Psoas muscle (tissue), 8 donors: ENCODE results near the gene ITPK1. TPM values are rescaled to one million over a fixed set of nuclear protein-coding genes. Genes with fewer than 3 reads are reported as not detected.

ENCODE experiments used
- ATAC-seq, 4 donors: fragments of 200-7000 bp; cut with Tn5 transposase; one replicate each; pipeline ENCODE4 v1.9.1; 2020; ENCODE audit warnings: moderate library complexity in 3 of 4, mild to moderate bottlenecking in 2 of 4
- DNase-seq, 2 donors: peaks; one replicate each; pipeline ENCODE4 v3.0.0-alpha.2; 2020
- H3K27ac ChIP-seq: fragments of 200-600 bp; one replicate; pipeline ENCODE4 v1.8.0; 2022
- H3K27me3 ChIP-seq, 3 donors: fragments of 200-600 bp in 1 of 3; one replicate each; pipeline versions ENCODE4 v1.6.1 to v1.8.0; 2013 to 2022; ENCODE audit warnings: low read length in 2 of 3, mild to moderate bottlenecking in 2 of 3, moderate library complexity in 1 of 3; ENCODE audit not compliant: insufficient read depth in 3 of 3
- H3K36me3 ChIP-seq, 2 donors: fragments of 200-600 bp in 1 of 2; one replicate each; pipeline versions ENCODE4 v1.6.1 to v1.8.0; 2013 to 2022; ENCODE audit warnings: low read depth in 1 of 2, mild to moderate bottlenecking in 1 of 2, moderate library complexity in 1 of 2; ENCODE audit not compliant: insufficient read depth in 1 of 2
- H3K4me1 ChIP-seq: fragments of 200-600 bp; one replicate; pipeline ENCODE4 v1.8.0; 2022
- H3K4me3 ChIP-seq: fragments of 200-600 bp; one replicate; pipeline ENCODE4 v1.8.0; 2022; ENCODE audit warnings: mild to moderate bottlenecking
- H3K9me3 ChIP-seq: fragments of 200-600 bp; one replicate; pipeline ENCODE4 v1.8.0; 2022
- CTCF ChIP-seq: fragments of 200-600 bp; IDR thresholded peaks from one replicate; pipeline ENCODE4 v1.8.0; 2022; ENCODE audit warnings: antibody characterized with exemption
- WGBS, 3 donors: extraction: QIAGEN DNeasy Blood & Tissue Kit; methylation state at CpG; one replicate each; pipeline versions ENCODE4 v1.1.6 to v1.1.7; 2013; 5-methylcytosine and 5-hydroxymethylcytosine counted together
- intact Hi-C, 2 donors: fragments of 100-400 bp; cut with DNase I; formaldehyde crosslinking; loops; one replicate each; pipeline versions ENCODE4 v1.11.0 to v1.14.2; 2022
- polyA plus RNA-seq, 3 donors: library from polyadenylated mRNA; stranded (reverse); fragments of 200-250 nt; gene quantifications; one replicate each; pipeline ENCODE4 v1.2.3, GENCODE V29; 2013
- total RNA-seq, 4 donors: library from RNA; stranded (reverse); fragmentation: NEBNext Ultra II Directional in 2 of 4; extraction: Animal tissue kit (Norgen Biotek cat#: 25700) in 2 of 4; gene quantifications; one replicate each; pipeline versions ENCODE4 v1.2.1 to v1.2.4, GENCODE V29; 2021 to 2023
- donor health status: healthy with polysubstance abuse.
- donor health status: DM: no; HTN: no; CAD: no; lungs with moderate emphysema.
- donor health status: Bipolar disorder and iron deficiency.
- donor health status: healthy.
- donor health status: DM: yes; HTN: yes; CAD: no.
- donor health status: DM: no; HTN: no; CAD: no.
- donor health status: DM: no; HTN: no; CAD: no.
- donor health status: DM: yes; HTN: yes; CAD: no.

Gene ITPK1
- total and polyA plus RNA-seq, 7 donors, result 30.0 to 61.1 (median 42.7) TPM

GRCh38 chr14:93073910-93074769, 41.6 kb downstream of the ITPK1 start:
- TF ChIP-seq CTCF, result no peak
- Histone ChIP-seq H3K27me3 (no peaks in the 10 kb centered on the region), H3K4me1 (no peaks in the 10 kb centered on the region), H3K27ac (peak overlapping the region; percentile 41), H3K4me3 (no peak overlapping the region), H3K36me3 (no peaks in the 10 kb centered on the region), H3K9me3 (no peaks in the 10 kb centered on the region)
- peak in 1 of 2 donors; percentile 41 for DNase-seq
- 63 to 65% (median 65%) methylated on average over 19 of the region's 19 CpGs for WGBS, 3 donors
- intact Hi-C loops, result no loop called here
- peak; percentile 7 to 70 (median 56) for ATAC-seq

GRCh38 chr14:93073358-93073707, 42.4 kb downstream of the ITPK1 start:
- DNase-seq (no peak), ATAC-seq (no peak)
- Histone ChIP-seq H3K4me3 (no peak overlapping the region), H3K9me3 (no peaks in the 10 kb centered on the region), H3K4me1 (no peaks in the 10 kb centered on the region), H3K27me3 (no peaks in the 10 kb centered on the region), H3K36me3 (no peaks in the 10 kb centered on the region), H3K27ac (no peak overlapping the region)
- WGBS, 3 donors, result 58 to 66% (median 66%) methylated on average over 4 of the region's 4 CpGs
- intact Hi-C loops, result no loop called here
- TF ChIP-seq CTCF, result no peak

GRCh38 chr14:93072659-93073357, 42.9 kb downstream of the ITPK1 start:
- H3K9me3 ChIP-seq, result no peaks in the 10 kb centered on the region
- ATAC-seq (no peak), DNase-seq (no peak)
- intact Hi-C loops, result no loop called here
- no peak overlapping the region for H3K27ac ChIP-seq
- no peaks in the 10 kb centered on the region for H3K4me1 ChIP-seq
- H3K36me3 ChIP-seq, result no peaks in the 10 kb centered on the region
- no peak overlapping the region for H3K4me3 ChIP-seq
- no peak for TF ChIP-seq CTCF
- WGBS, 3 donors, result 83 to 87% (median 86%) methylated on average over 12 of the region's 12 CpGs
- no peaks in the 10 kb centered on the region for H3K27me3 ChIP-seq

GRCh38 chr14:93068711-93069110, 47.0 kb downstream of the ITPK1 start:
- ATAC-seq (no peak), DNase-seq (no peak)
- Histone ChIP-seq H3K27ac (no peak overlapping the region), H3K4me1 (no peaks in the 10 kb centered on the region), H3K36me3 (no peaks in the 10 kb centered on the region), H3K9me3 (no peaks in the 10 kb centered on the region), H3K27me3 (no peaks in the 10 kb centered on the region), H3K4me3 (no peak overlapping the region)
- TF ChIP-seq CTCF, result no peak
- WGBS, 3 donors, result 82 to 93% (median 90%) methylated on average over 8 of the region's 8 CpGs
- intact Hi-C loops, result no loop called here
